GM12878 (cell line): ENCODE measurements around the gene NFE2. TPM values are rescaled to one million over a fixed set of nuclear protein-coding genes. Genes with fewer than 3 reads are reported as not detected.
A peak's percentile ranks its signal among the peaks of the same experiment; 100 is the strongest.

Source experiments
- ATAC-seq: fragments of 200-7000 bp; cut with Tn5 transposase; 3 replicates; pipeline ENCODE4 v1.9.1; 2020; ENCODE audit warnings: mild to moderate bottlenecking, moderate library complexity
- BruUV-seq: library from RNA; stranded (reverse); fragments of 400-500 nt; replicated peaks from 2 replicates; lab custom pipeline; 2021; lab: Mats Ljungman, UMichigan
- CTCF ChIA-PET: fragments of 300-600 bp; sonication (Branson Sonifier 250); formaldehyde crosslinking; extraction: SDS; loops from one replicate; lab custom pipeline; 2021; ENCODE audit warnings: inconsistent platforms; lab: Yijun Ruan, JAX
- POLR2A ChIA-PET: fragments of 350-600 bp; formaldehyde crosslinking; extraction: SDS; loops from one replicate; lab custom pipeline; 2021; ENCODE audit warnings: inconsistent platforms; lab: Charles Lee
- RAD21 ChIA-PET: fragments of 300-600 bp; sonication (Branson Sonifier 250); formaldehyde crosslinking; loops from one replicate; lab custom pipeline; 2023; ENCODE audit warnings: antibody characterized with exemption; ENCODE audit not compliant: unreplicated experiment; lab: Charles Lee
- SMC1A ChIA-PET: fragments of 300-600 bp; sonication (Branson Sonifier 250); formaldehyde crosslinking; loops from one replicate; lab custom pipeline; 2023; ENCODE audit not compliant: unreplicated experiment, uncharacterized antibody; lab: Charles Lee
- DNase-seq: peaks from one replicate; pipeline ENCODE4 v3.0.0-alpha.2; 2011; ENCODE audit warnings: low read depth, low spot score
- FAIRE-seq: peaks from 3 replicates; lab custom pipeline; 2011; peaks lifted over from hg19 to GRCh38; lab: Jason Lieb, UNC
- H2AFZ ChIP-seq: 2 replicates; pipeline ENCODE4 v1.6.0; 2011; ENCODE audit warnings: low read depth, low read length, control low read depth; ENCODE audit not compliant: control insufficient read depth
- H3K27ac ChIP-seq: 2 replicates; pipeline ENCODE4 v1.5.1; 2011; ENCODE audit warnings: control low read depth; ENCODE audit not compliant: control insufficient read depth, insufficient read depth
- H3K27me3 ChIP-seq, 2 experiments: replicated peaks in 1 of 2; 2 replicates each; pipeline versions ENCODE4 v1.6.0 to v1.6.1; 2011; ENCODE audit warnings: low read length in 1 of 2; ENCODE audit not compliant: control insufficient read depth in 2 of 2, insufficient read depth in 2 of 2
- H3K36me3 ChIP-seq, 2 experiments: 2 replicates each; pipeline ENCODE4 v1.5.1; 2011; ENCODE audit warnings: low read length in 1 of 2; ENCODE audit not compliant: control insufficient read depth in 2 of 2, insufficient read depth in 2 of 2
- H3K4me1 ChIP-seq: 2 replicates; pipeline ENCODE4 v1.6.1; 2011; ENCODE audit warnings: mild to moderate bottlenecking, low read length, moderate library complexity, mixed read lengths; ENCODE audit not compliant: control insufficient read depth, insufficient read depth
- H3K4me2 ChIP-seq: 2 replicates; pipeline ENCODE4 v1.6.0; 2011; ENCODE audit warnings: control low read depth; ENCODE audit not compliant: control insufficient read depth, insufficient read depth
- H3K4me3 ChIP-seq: fragments of 200-600 bp; sonication (generic); 2 replicates; pipeline ENCODE4 v1.5.1; 2016
- H3K79me2 ChIP-seq: 2 replicates; pipeline ENCODE4 v1.6.0; 2011; ENCODE audit warnings: low read length; ENCODE audit not compliant: control insufficient read depth, insufficient read depth
- H3K9ac ChIP-seq: 2 replicates; pipeline ENCODE4 v1.8.0; 2011; ENCODE audit warnings: low read length, control low read depth, mixed read lengths; ENCODE audit not compliant: control insufficient read depth, insufficient read depth
- H3K9me3 ChIP-seq: replicated peaks from 3 replicates; pipeline ENCODE4 v1.5.1; 2011; ENCODE audit warnings: mild to moderate bottlenecking, low read length; ENCODE audit not compliant: control insufficient read depth, insufficient read depth
- H4K20me1 ChIP-seq: 2 replicates; pipeline ENCODE4 v1.6.0; 2011; ENCODE audit not compliant: control insufficient read depth, insufficient read depth
- CREB1 ChIP-seq: IDR thresholded peaks from 2 replicates; pipeline ENCODE4 v1.6.1; 2012; ENCODE audit warnings: low read depth, mild to moderate bottlenecking, inconsistent platforms
- CREM ChIP-seq: IDR thresholded peaks from 2 replicates; pipeline ENCODE4 v1.6.1; 2014; ENCODE audit warnings: antibody characterized with exemption, low read depth
- CUX1 ChIP-seq: IDR thresholded peaks from 2 replicates; pipeline ENCODE4 v1.6.1; 2012; ENCODE audit warnings: improper control_type of control experiment, low read depth, low read length; ENCODE audit not compliant: insufficient replicate concordance
- FOXK2 ChIP-seq: fragments of 450-650 bp; IDR thresholded peaks from 2 replicates; pipeline ENCODE4 v1.6.1; 2017; ENCODE audit warnings: mild to moderate bottlenecking, moderate library complexity
- IKZF2 ChIP-seq, 2 experiments: fragments of 450-650 bp; IDR thresholded peaks; 2 replicates each; pipeline ENCODE4 v1.6.1; 2017; ENCODE audit warnings: mild to moderate bottlenecking in 2 of 2, moderate library complexity in 2 of 2
- IRF3 ChIP-seq: fragments of 450-650 bp; IDR thresholded peaks from 2 replicates; pipeline ENCODE4 v1.6.1; 2014; ENCODE audit warnings: mild to moderate bottlenecking
- MEF2B ChIP-seq: fragments of 450-650 bp; IDR thresholded peaks from 2 replicates; pipeline ENCODE4 v1.6.1; 2018; ENCODE audit warnings: mild to moderate bottlenecking, moderate library complexity; ENCODE audit not compliant: partially characterized antibody, poor library complexity, severe bottlenecking
- MTA3 ChIP-seq: IDR thresholded peaks from 2 replicates; pipeline ENCODE4 v1.6.1; 2012; ENCODE audit warnings: low read length, inconsistent platforms, borderline replicate concordance
- PAX5 ChIP-seq: IDR thresholded peaks from 2 replicates; pipeline ENCODE4 v1.6.1; 2011; ENCODE audit warnings: low read depth, low read length, borderline replicate concordance
- PBX3 ChIP-seq: IDR thresholded peaks from 2 replicates; pipeline ENCODE4 v1.6.1; 2011; ENCODE audit warnings: mild to moderate bottlenecking, low read depth, low read length, moderate library complexity; ENCODE audit not compliant: insufficient replicate concordance
- RBBP5 ChIP-seq: fragments of 200-600 bp; sonication (generic); conservative IDR thresholded peaks from 2 replicates; pipeline ENCODE4 v1.6.1; 2016
- SIX5 ChIP-seq: IDR thresholded peaks from 2 replicates; pipeline ENCODE4 v1.6.1; 2011; ENCODE audit warnings: mild to moderate bottlenecking, low read depth, low read length, moderate library complexity; ENCODE audit not compliant: severe bottlenecking
- SMAD1 ChIP-seq: fragments of 450-650 bp; IDR thresholded peaks from 2 replicates; pipeline ENCODE4 v1.6.1; 2018; ENCODE audit warnings: mild to moderate bottlenecking, low read depth; ENCODE audit not compliant: partially characterized antibody
- TBL1XR1 ChIP-seq: IDR thresholded peaks from 2 replicates; pipeline ENCODE4 v1.6.1; 2012; ENCODE audit warnings: low read depth, low read length, improper control_type of control experiment
- ZNF207 ChIP-seq: fragments of 450-650 bp; IDR thresholded peaks from 2 replicates; pipeline ENCODE4 v1.6.1; 2014; ENCODE audit warnings: antibody characterized with exemption, mild to moderate bottlenecking, borderline replicate concordance
- WGBS: methylation state at CpG from one replicate; pipeline ENCODE4 v1.1.6; 2016; ENCODE audit warnings: low lambda C conversion rate; ENCODE audit not compliant: insufficient replicate concordance, insufficient coverage; ENCODE audit errors: missing lambda C conversion rate; 5-methylcytosine and 5-hydroxymethylcytosine counted together
- in situ Hi-C: fragments of 300-500 bp; cut with MboI; formaldehyde crosslinking; loops from 9 replicates; pipeline ENCODE4 v1.14.3; 2018; ENCODE audit warnings: mixed read lengths
- intact Hi-C: fragments of 100-400 bp; cut with micrococcal nuclease; formaldehyde crosslinking; loops from one replicate; pipeline ENCODE4 v1.14.2; 2022; ENCODE audit not compliant: unreplicated experiment
- polyA plus RNA-seq, 11 experiments: library from polyadenylated mRNA; depleted of rRNA in 4 of 11; unstranded in 6 of 11; stranded (reverse) in 5 of 11; fragments of >200 nt; fragmentation: Nextera tagmentation in 4 of 11; fragmentation: Illumina TruSeq in 1 of 11; extraction: Ambion mirVana in 4 of 11; extraction: Trizol in 1 of 11; gene quantifications; 1 replicate in 1 of 11; 2 replicates in 10 of 11; pipeline versions ENCODE4 v1.2.1 to v1.2.3, GENCODE V29; 2011 to 2016; ENCODE audit warnings: inconsistent platforms in 2 of 11, missing spikeins in 2 of 11, low read depth in 1 of 11
- total RNA-seq, 4 experiments: library from RNA; depleted of rRNA in 3 of 4; stranded (reverse); fragments of >200 nt in 3 of 4; fragmentation: Illumina TruSeq in 1 of 4; extraction: Trizol in 1 of 4; gene quantifications; 2 replicates each; pipeline versions ENCODE4 v1.2.1 to v1.2.3, GENCODE V29; 2013 to 2021

The NFE2 gene
- total and polyA plus RNA-seq, 10 of the 15 experiments (the other 5 are each of a cell fraction or from before 2014, with no cell fraction given), result 0.06 to 0.28 TPM; not detected in 8

DNA sequence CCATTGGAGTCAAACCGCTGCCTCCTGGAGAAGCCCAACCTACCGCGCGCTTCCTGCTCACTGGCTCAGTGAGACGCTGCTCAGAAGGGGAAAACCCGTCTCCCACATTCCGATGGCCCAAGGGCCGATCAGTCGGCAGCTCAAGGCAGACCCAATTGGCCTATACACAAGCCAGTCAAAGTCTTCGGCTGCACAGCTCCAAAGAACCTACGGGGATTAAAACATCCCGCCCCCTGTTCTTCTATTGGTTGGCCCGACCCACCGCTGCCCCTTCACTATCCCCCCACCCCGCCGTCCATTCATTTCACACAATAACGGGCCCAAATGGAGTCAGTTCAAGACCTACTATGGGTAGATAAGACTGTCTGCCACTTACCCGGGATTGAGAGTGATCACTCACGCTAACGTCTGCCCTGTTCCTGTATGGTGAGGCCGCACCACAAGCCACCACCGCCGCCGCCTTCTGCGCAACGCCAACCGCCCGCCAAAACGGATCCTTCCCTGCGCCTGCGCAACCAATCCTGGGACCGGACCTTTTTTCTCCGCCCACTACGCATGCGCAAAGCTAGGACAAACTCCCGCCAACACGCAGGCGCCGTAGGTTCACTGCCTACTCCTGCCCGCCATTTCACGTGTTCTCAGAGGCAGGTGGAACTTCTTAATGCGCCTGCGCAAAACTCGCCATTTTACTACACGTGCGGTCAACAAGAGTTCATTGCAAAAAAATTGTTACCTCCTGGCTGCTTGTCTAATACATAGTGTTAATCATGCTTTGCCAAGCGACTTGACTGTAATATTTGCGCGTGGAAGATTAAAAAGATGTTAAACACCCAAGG, 21.0 kb downstream of the NFE2 start, which contains the start of gene CBX5:
Gene CBX5, minus strand, starts transcription at position 491 of the 836 bp plus-strand sequence. CDS start 22,472 bp downstream, outside the sequence.
- intact Hi-C loops, result loop anchor here (2.0 kb wide), 1 partner anchor 59 kb away; no protein-coding TSS in a partner anchor
- H3K27ac ChIP-seq, result peak within 1 kb of the TSS; percentile 99
- ChIA-PET RAD21 (interaction anchor here (0.7 to 4.2 kb wide), 15 partner anchors 7 to 280 kb away, joined by 3 to 39 read pairs (median 3); partner anchors contain the start of genes COPZ1 and HOXC5), CTCF (interaction anchor here (0.6 to 3.1 kb wide), 18 partner anchors 15 to 957 kb away, joined by 3 to 29 read pairs (median 4); partner anchors contain the start of gene COPZ1), POLR2A (interaction anchor here (0.6 to 4.4 kb wide), 27 partner anchors 12 to 238 kb away, joined by 3 to 60 read pairs (median 5); partner anchors contain the start of genes COPZ1, HOXC4, NCKAP1L and ZNF385A), SMC1A (interaction anchor here (0.8 to 3.3 kb wide), 13 partner anchors 15 to 120 kb away, joined by 3 to 32 read pairs (median 5); partner anchors contain the start of gene COPZ1)
- in situ Hi-C loops, result no loop called here
- peaks cover 18% of the 10 kb centered on the region for H3K4me1 ChIP-seq
- DNase-seq (peak; percentile 98), FAIRE-seq (no peak), ATAC-seq (peak; percentile 85)
- 1% methylated on average over 49 of the region's 49 CpGs for WGBS
- peak within 1 kb of the TSS; percentile 97 for H2AFZ ChIP-seq
- no peaks in the 10 kb centered on the region for H3K27me3 ChIP-seq
- H3K9ac ChIP-seq, result peak within 1 kb of the TSS; percentile 100
- BruUV-seq, result no TSS peak
- H3K36me3 ChIP-seq, result peaks cover 9 to 26% of the 10 kb centered on the region in 2 experiments
- H3K9me3 ChIP-seq, result no peaks in the 10 kb centered on the region
- H3K4me2 ChIP-seq, result peak within 1 kb of the TSS; percentile 93
- 0 out of 2 replicates have a peak, but pooled peaks cover 4% of the 10 kb centered on the region for H4K20me1 ChIP-seq
- peak within 1 kb of the TSS; percentile 81 for H3K4me3 ChIP-seq
- peaks cover 89% of the 10 kb centered on the region for H3K79me2 ChIP-seq
- TF ChIP-seq MTA3 (no peak), PBX3 (peak; percentile 98), SMAD1 (peak; percentile 16), RBBP5 (no peak), TBL1XR1 (no peak; the same call in 1 of the 2 replicates), ZNF207 (0 out of 2 replicates have a peak, but pooled peaks have one; percentile 18), IRF3 (peak; percentile 85), SIX5 (no peak), MEF2B (no peak), IKZF2 (IDR thresholded peaks at IDR 0.05) (peak; percentile 3 to 99; a peak in 3 of 4 replicates), PAX5 (no peak), FOXK2 (no peak), CUX1 (no peak), CREB1 (peak; percentile 50), CREM (peak; percentile 29; the same call in 1 of the 2 replicates)
